ENCODE data around the gene CETP. TPM values are rescaled to one million over a fixed set of nuclear protein-coding genes. Genes with fewer than 3 reads are reported as not detected.

The CETP gene
- total RNA-seq, 4 donors from 2014 or later: 1.6 TPM; not detected in 3

DNA sequence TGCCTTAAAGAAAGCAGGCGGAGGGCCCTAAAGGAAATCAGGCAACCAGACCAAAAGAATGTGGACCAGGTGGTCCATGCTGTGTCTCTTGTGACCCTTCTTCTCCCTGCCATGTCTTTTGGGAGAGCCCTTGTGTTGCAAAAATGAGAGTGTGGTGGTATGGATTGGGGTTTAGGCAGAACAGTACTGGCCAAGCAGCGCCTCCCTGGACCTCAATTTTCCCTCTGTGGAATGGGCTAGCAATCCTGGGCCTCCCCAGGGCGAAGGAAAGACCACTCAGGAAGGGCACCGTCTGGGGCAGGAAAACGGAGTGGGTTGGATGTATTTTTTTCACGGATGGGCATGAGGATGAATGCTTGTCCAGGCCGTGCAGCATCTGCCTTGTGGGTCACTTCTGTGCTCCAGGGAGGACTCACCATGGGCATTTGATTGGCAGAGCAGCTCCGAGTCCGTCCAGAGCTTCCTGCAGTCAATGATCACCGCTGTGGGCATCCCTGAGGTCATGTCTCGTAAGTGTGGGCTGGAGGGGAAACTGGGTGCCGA lies 20.1 kb downstream of the CETP start:
- TF ChIP-seq EP300 (IDR thresholded peaks at IDR 0.05): no peak
- TF ChIP-seq POLR2AphosphoS5 (IDR thresholded peaks at IDR 0.05): no peak
- TF ChIP-seq POLR2A (IDR thresholded peaks at IDR 0.05): no peak
- TF ChIP-seq, protein P1, sequence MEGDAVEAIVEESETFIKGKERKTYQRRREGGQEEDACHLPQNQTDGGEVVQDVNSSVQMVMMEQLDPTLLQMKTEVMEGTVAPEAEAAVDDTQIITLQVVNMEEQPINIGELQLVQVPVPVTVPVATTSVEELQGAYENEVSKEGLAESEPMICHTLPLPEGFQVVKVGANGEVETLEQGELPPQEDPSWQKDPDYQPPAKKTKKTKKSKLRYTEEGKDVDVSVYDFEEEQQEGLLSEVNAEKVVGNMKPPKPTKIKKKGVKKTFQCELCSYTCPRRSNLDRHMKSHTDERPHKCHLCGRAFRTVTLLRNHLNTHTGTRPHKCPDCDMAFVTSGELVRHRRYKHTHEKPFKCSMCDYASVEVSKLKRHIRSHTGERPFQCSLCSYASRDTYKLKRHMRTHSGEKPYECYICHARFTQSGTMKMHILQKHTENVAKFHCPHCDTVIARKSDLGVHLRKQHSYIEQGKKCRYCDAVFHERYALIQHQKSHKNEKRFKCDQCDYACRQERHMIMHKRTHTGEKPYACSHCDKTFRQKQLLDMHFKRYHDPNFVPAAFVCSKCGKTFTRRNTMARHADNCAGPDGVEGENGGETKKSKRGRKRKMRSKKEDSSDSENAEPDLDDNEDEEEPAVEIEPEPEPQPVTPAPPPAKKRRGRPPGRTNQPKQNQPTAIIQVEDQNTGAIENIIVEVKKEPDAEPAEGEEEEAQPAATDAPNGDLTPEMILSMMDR (IDR thresholded peaks at IDR 0.05): no peak
- Histone ChIP-seq H3K36me3 (no peaks in the 10 kb centered on the region), H3K4me1 (peaks cover 0 to 22% (median 7%) of the 10 kb centered on the region in 3 donors), H3K4me3 (no peak overlapping the region), H3K27ac (no peak overlapping the region), H3K27me3 (no peaks in the 10 kb centered on the region), H3K9me3 (no peaks in the 10 kb centered on the region)
- no peak for ATAC-seq
- 97% methylated on average over 5 of the region's 12 CpGs; no CpG with 5 or more reads in 1 of the 2 donors for WGBS, 2 donors (ENCODE audit: low coverage in 1 of 2)

DNA sequence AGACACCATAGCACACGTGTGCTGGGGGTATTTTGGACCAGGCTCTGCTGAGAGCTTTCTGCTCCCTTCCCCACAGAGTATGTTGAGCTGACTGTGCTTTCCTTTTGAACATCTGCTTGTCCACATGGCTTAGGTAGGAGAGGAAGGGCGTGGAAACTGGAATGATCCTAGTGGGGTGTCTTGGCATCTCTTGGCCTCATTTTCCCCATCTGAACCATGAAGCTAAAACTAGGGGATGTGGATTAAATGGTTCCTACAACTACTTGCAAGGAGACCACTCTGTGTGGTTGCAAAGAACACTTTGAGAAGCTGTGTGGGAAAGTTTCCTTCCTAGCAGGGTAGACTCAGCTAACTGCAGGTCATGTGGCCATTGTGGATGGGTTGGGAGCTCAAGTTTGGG lies 20.9 kb downstream of the CETP start:
- no peak for ATAC-seq

DNA sequence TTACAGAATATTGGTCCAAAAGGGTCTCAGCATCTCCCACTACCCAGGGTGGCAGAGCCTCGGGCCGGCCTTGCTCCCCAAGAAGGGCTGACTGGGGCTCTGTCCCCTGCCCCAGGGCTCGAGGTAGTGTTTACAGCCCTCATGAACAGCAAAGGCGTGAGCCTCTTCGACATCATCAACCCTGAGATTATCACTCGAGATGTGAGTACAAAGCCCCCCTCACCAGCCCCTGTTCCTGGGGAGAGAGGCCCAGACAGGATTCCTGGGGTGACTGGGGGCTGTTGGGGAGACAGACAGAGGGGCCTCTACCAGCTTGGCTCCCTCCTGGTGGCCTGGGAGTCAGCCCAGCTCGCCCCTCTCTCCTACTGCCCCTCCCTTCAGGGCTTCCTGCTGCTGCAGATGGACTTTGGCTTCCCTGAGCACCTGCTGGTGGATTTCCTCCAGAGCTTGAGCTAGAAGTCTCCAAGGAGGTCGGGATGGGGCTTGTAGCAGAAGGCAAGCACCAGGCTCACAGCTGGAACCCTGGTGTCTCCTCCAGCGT lies 21.5 kb downstream of the CETP start:
- H3K4me3 ChIP-seq: no peak overlapping the region
- ATAC-seq: no peak
- no peak overlapping the region for H3K27ac ChIP-seq
- H3K4me1 ChIP-seq: peaks cover 0 to 37% (median 8%) of the 10 kb centered on the region in 3 donors
- H3K36me3 ChIP-seq: no peaks in the 10 kb centered on the region
- TF ChIP-seq EP300 (IDR thresholded peaks at IDR 0.05): no peak
- TF ChIP-seq POLR2AphosphoS5 (IDR thresholded peaks at IDR 0.05): no peak
- H3K27me3 ChIP-seq: no peaks in the 10 kb centered on the region
- H3K9me3 ChIP-seq: no peaks in the 10 kb centered on the region
- WGBS, 2 donors (ENCODE audit: low coverage in 1 of 2): 90% methylated on average over 2 of the region's 9 CpGs; no CpG with 5 or more reads in 1 of the 2 donors

More for the DNA sequence above, 20.9 kb downstream of the CETP start:
- H3K9me3 ChIP-seq: no peaks in the 10 kb centered on the region
- H3K27me3 ChIP-seq: no peaks in the 10 kb centered on the region
- no peaks in the 10 kb centered on the region for H3K36me3 ChIP-seq
- peaks cover 0 to 31% (median 7%) of the 10 kb centered on the region in 3 donors for H3K4me1 ChIP-seq
- 92 to 100% methylated on average over 1 to 2 of the region's 2 CpGs for WGBS, 2 donors (ENCODE audit: low coverage in 1 of 2)
- TF ChIP-seq POLR2AphosphoS5 (IDR thresholded peaks at IDR 0.05) (no peak), EP300 (IDR thresholded peaks at IDR 0.05) (no peak), POLR2A (IDR thresholded peaks at IDR 0.05) (no peak)
- TF ChIP-seq, protein P1 (IDR thresholded peaks at IDR 0.05): no peak
- H3K27ac ChIP-seq: no peak overlapping the region
- H3K4me3 ChIP-seq: no peak overlapping the region

DNA sequence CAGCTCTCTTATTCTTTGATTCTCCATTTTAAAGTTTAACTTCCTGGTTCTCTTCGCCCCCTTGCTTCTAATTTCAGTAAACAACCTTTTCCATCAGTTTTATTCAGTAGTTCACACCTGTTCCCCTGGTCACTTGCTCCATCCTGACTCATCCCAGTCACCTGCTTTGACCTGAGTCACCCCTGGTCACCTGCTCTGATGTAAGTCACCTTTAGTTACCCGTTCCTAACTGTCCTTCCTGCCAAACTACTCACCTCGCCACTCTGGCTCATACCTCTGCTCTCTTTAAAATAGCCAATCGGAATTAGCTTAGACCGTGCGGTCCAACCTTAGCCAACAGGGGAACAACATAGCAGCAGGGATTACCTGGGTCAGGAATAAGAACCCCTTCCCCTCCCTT lies 22.9 kb downstream of the CETP start:
- TF ChIP-seq, protein P1 (IDR thresholded peaks at IDR 0.05): no peak
- no peak for TF ChIP-seq POLR2A (IDR thresholded peaks at IDR 0.05)
- no peak for TF ChIP-seq EP300 (IDR thresholded peaks at IDR 0.05)
- WGBS, 2 donors (ENCODE audit: low coverage in 1 of 2): 90 to 100% methylated on average over 2 to 6 of the region's 6 CpGs
- H3K36me3 ChIP-seq: no peaks in the 10 kb centered on the region
- peaks cover 0 to 46% (median 13%) of the 10 kb centered on the region in 3 donors for H3K4me1 ChIP-seq
- H3K27ac ChIP-seq: peak overlapping the region in 2 of 4 donors; percentile 63 to 70
- no peak overlapping the region for H3K4me3 ChIP-seq
- no peaks in the 10 kb centered on the region for H3K27me3 ChIP-seq
- H3K9me3 ChIP-seq: no peaks in the 10 kb centered on the region
- no peak for ATAC-seq

DNA sequence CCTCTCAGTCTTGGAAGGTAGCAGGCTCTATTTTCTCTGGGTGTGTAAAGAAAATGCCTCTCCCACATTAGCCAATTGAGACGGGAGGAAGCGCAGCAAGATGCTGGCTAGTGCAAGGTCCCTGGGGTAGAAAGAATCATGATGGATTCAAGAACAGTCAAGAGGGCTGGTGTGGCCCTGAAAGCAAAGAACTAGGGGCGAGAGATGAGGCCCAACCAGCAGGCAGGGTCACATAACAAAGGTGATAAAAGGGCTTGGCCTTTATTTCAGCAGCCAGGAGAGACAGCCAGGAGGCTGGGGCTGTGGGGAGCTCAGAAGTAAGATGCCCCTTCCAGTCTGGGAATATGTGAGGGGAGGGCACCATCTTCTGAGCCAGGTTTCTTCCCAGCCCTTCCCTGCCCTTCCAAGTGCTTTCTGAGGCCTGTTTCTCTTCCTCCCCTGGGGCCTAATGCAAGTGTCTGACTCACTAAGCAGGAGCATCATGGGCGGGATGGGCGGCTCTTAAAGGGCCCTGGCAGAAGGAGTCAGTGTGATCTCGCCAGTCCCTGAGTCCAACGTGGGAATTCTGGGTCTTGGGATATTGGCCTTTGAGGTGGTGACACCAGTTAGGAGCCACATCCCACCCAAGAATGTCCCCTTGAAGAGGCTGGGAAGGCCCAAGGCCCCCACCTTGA lies 23.7 kb downstream of the CETP start:
- Histone ChIP-seq H3K9me3 (no peaks in the 10 kb centered on the region), H3K27me3 (no peaks in the 10 kb centered on the region), H3K36me3 (no peaks in the 10 kb centered on the region), H3K4me1 (peaks cover 0 to 53% (median 14%) of the 10 kb centered on the region in 3 donors), H3K27ac (peak overlapping the region in 3 of 4 donors; percentile 52 to 70 (median 63)), H3K4me3 (no peak overlapping the region)
- peak; percentile 55 for ATAC-seq
- WGBS, 2 donors (ENCODE audit: low coverage in 1 of 2): 78 to 80% methylated on average over 1 to 3 of the region's 7 CpGs
- TF ChIP-seq EP300 (IDR thresholded peaks at IDR 0.05) (no peak), POLR2AphosphoS5 (IDR thresholded peaks at IDR 0.05) (no peak), POLR2A (IDR thresholded peaks at IDR 0.05) (no peak)
- TF ChIP-seq, protein P1 (IDR thresholded peaks at IDR 0.05): no peak
